Measurements from ENCODE around the gene TSPAN33.
A peak's percentile ranks its signal among the peaks of the same experiment; 100 is the strongest.

GRCh38 chr7:129213828-129214227, 69.3 kb downstream of the TSPAN33 start:
- TF ChIP-seq, protein P1, sequence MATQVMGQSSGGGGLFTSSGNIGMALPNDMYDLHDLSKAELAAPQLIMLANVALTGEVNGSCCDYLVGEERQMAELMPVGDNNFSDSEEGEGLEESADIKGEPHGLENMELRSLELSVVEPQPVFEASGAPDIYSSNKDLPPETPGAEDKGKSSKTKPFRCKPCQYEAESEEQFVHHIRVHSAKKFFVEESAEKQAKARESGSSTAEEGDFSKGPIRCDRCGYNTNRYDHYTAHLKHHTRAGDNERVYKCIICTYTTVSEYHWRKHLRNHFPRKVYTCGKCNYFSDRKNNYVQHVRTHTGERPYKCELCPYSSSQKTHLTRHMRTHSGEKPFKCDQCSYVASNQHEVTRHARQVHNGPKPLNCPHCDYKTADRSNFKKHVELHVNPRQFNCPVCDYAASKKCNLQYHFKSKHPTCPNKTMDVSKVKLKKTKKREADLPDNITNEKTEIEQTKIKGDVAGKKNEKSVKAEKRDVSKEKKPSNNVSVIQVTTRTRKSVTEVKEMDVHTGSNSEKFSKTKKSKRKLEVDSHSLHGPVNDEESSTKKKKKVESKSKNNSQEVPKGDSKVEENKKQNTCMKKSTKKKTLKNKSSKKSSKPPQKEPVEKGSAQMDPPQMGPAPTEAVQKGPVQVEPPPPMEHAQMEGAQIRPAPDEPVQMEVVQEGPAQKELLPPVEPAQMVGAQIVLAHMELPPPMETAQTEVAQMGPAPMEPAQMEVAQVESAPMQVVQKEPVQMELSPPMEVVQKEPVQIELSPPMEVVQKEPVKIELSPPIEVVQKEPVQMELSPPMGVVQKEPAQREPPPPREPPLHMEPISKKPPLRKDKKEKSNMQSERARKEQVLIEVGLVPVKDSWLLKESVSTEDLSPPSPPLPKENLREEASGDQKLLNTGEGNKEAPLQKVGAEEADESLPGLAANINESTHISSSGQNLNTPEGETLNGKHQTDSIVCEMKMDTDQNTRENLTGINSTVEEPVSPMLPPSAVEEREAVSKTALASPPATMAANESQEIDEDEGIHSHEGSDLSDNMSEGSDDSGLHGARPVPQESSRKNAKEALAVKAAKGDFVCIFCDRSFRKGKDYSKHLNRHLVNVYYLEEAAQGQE (IDR thresholded peaks at IDR 0.05; ENCODE audit: low read depth), result no peak
- no peak for TF ChIP-seq TCF12 (IDR thresholded peaks at IDR 0.05; ENCODE audit: low read depth)
- TF ChIP-seq, protein P2, sequence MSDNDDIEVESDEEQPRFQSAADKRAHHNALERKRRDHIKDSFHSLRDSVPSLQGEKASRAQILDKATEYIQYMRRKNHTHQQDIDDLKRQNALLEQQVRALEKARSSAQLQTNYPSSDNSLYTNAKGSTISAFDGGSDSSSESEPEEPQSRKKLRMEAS (IDR thresholded peaks at IDR 0.05), result no peak
- no peak for TF ChIP-seq YY1 (IDR thresholded peaks at IDR 0.05; ENCODE audit: low read depth)
- no peak for TF ChIP-seq TAF1 (IDR thresholded peaks at IDR 0.05; ENCODE audit: low read depth)
- no peak for TF ChIP-seq EP300 (IDR thresholded peaks at IDR 0.05; ENCODE audit: borderline replicate concordance)
- no peak for TF ChIP-seq CEBPB (IDR thresholded peaks at IDR 0.05)
- peak; percentile 50 for TF ChIP-seq RAD21 (IDR thresholded peaks at IDR 0.05; ENCODE audit: low read depth)

Measured in Ishikawa (cell line).